GM12892 (cell line): Measurements from ENCODE around the gene ZIC1.

Experiments used
- POLR2A ChIP-seq: IDR thresholded peaks from 2 replicates; pipeline ENCODE4 v1.6.1; 2011; ENCODE audit warnings: low read depth, low read length, control low read depth
- POLR2AphosphoS5 ChIP-seq: IDR thresholded peaks from 2 replicates; pipeline ENCODE4 v1.6.1; 2011; ENCODE audit warnings: low read depth, low read length, control low read depth
- TAF1 ChIP-seq: IDR thresholded peaks from 2 replicates; pipeline ENCODE4 v1.6.1; 2011; ENCODE audit warnings: low read depth, mild to moderate bottlenecking, control low read depth, low read length, borderline replicate concordance

- TF ChIP-seq POLR2A, result no peak
- TF ChIP-seq POLR2AphosphoS5, result no peak
- no peak for TF ChIP-seq TAF1
Observed at GRCh38 chr3:147421184-147421912, 12.2 kb downstream of the ZIC1 start.
